ENCODE results near the gene GJA4.

The GJA4 gene

GRCh38 chr1:34833711-34834110 is 40.9 kb downstream of the GJA4 start:
- TF ChIP-seq CTCF (IDR thresholded peaks at IDR 0.05; ENCODE audit: low read depth, low read length, missing control alignments) = no peak
- H3K4me3 ChIP-seq (replicated peaks; ENCODE audit: low read depth, low read length) = no peak overlapping the region
- no peak for DNase-seq (ENCODE audit: extremely low read depth, low read depth)

- no peak for TF ChIP-seq CTCF (IDR thresholded peaks at IDR 0.05; ENCODE audit: low read depth, low read length, missing control alignments)
- H3K4me3 ChIP-seq (replicated peaks; ENCODE audit: low read depth, low read length) = no peak overlapping the region
- no peak for DNase-seq (ENCODE audit: extremely low read depth, low read depth)
These were observed 46.9 kb downstream of the GJA4 start for GRCh38 chr1:34839526-34840305.

GRCh38 chr1:34840426-34840825 is 47.6 kb downstream of the GJA4 start:
- DNase-seq (ENCODE audit: extremely low read depth, low read depth) = no peak
- no peak for TF ChIP-seq CTCF (IDR thresholded peaks at IDR 0.05; ENCODE audit: low read depth, low read length, missing control alignments)

GRCh38 chr1:34842073-34842472 is 49.3 kb downstream of the GJA4 start:
- no peak for TF ChIP-seq CTCF (IDR thresholded peaks at IDR 0.05; ENCODE audit: low read depth, low read length, missing control alignments)
- DNase-seq (ENCODE audit: extremely low read depth, low read depth) = no peak

More at GRCh38 chr1:34840426-34840825, 47.6 kb downstream of the GJA4 start:
- no peak overlapping the region for H3K4me3 ChIP-seq (replicated peaks; ENCODE audit: low read depth, low read length)

GRCh38 chr1:34842952-34843371 is 50.2 kb downstream of the GJA4 start:
- no peak for DNase-seq (ENCODE audit: extremely low read depth, low read depth)
- no peak for TF ChIP-seq CTCF (IDR thresholded peaks at IDR 0.05; ENCODE audit: low read depth, low read length, missing control alignments)

More at GRCh38 chr1:34842073-34842472, 49.3 kb downstream of the GJA4 start:
- H3K4me3 ChIP-seq (replicated peaks; ENCODE audit: low read depth, low read length) = no peak overlapping the region

GRCh38 chr1:34843392-34844251 is 50.8 kb downstream of the GJA4 start:
- no peak for DNase-seq (ENCODE audit: extremely low read depth, low read depth)
- no peak for TF ChIP-seq CTCF (IDR thresholded peaks at IDR 0.05; ENCODE audit: low read depth, low read length, missing control alignments)

More at GRCh38 chr1:34842952-34843371, 50.2 kb downstream of the GJA4 start:
- no peak overlapping the region for H3K4me3 ChIP-seq (replicated peaks; ENCODE audit: low read depth, low read length)

More at GRCh38 chr1:34843392-34844251, 50.8 kb downstream of the GJA4 start:
- no peak overlapping the region for H3K4me3 ChIP-seq (replicated peaks; ENCODE audit: low read depth, low read length)

Data from HFF-Myc (cell line).